HEK293 (cell line): ENCODE results near the gene CRTAC1.
A peak's percentile ranks its signal among the peaks of the same experiment; 100 is the strongest.

Experiments used
- CTCF ChIA-PET: fragments of 350-600 bp; formaldehyde crosslinking; extraction: SDS; loops from one replicate; lab custom pipeline; 2021; ENCODE audit warnings: antibody characterized with exemption; lab: Yijun Ruan, JAX
- POLR2A ChIA-PET: fragments of 300-600 bp; formaldehyde crosslinking; extraction: SDS; loops from one replicate; lab custom pipeline; 2020; ENCODE audit warnings: antibody characterized with exemption, inconsistent platforms; lab: Yijun Ruan, JAX
- H3K27ac ChIP-seq: fragments of 200-500 bp; sonication (Bioruptor generic); 2 replicates; pipeline ENCODE4 v1.5.1; 2014; ENCODE audit warnings: low read depth, low read length, control low read depth, inconsistent platforms; ENCODE audit errors: extremely low read depth
- H3K36me3 ChIP-seq, 2 experiments: fragments of 200-500 bp in 1 of 2; sonication (Bioruptor generic) in 1 of 2; 1 replicate in 1 of 2; 2 replicates in 1 of 2; pipeline ENCODE4 v1.5.1; 2014 to 2017; ENCODE audit warnings: inconsistent platforms in 2 of 2, low read length in 2 of 2; ENCODE audit not compliant: control insufficient read depth in 2 of 2, insufficient read depth in 1 of 2
- H3K4me1 ChIP-seq: fragments of 200-500 bp; sonication (Bioruptor generic); 2 replicates; pipeline ENCODE4 v1.5.1; 2014; ENCODE audit warnings: mild to moderate bottlenecking, low read length, inconsistent platforms; ENCODE audit not compliant: control insufficient read depth, insufficient read depth
- H3K4me3 ChIP-seq: 2 replicates; pipeline ENCODE4 v1.5.1; 2011; ENCODE audit warnings: low read depth, mild to moderate bottlenecking, control low read depth, low read length, moderate library complexity
- H3K9me3 ChIP-seq: fragments of 200-500 bp; sonication (Bioruptor generic); 2 replicates; pipeline ENCODE4 v1.5.1; 2014; ENCODE audit warnings: low read depth, low read length, inconsistent platforms; ENCODE audit not compliant: control insufficient read depth, insufficient read depth
- ELK4 ChIP-seq: IDR thresholded peaks from 2 replicates; pipeline ENCODE4 v1.6.1; 2011; ENCODE audit warnings: mild to moderate bottlenecking, low read depth, low read length, borderline replicate concordance
- KLF1 ChIP-seq: fragments of 450-650 bp; formaldehyde crosslinking; IDR thresholded peaks from 2 replicates; pipeline ENCODE4 v1.5.1; 2016; ENCODE audit warnings: missing biosample characterization, missing genetic modification characterization
- MEIS1 ChIP-seq: sonication (generic); formaldehyde crosslinking; IDR thresholded peaks from 2 replicates; pipeline ENCODE4 v1.8.1; 2022; ENCODE audit warnings: missing genetic modification reagents, mild to moderate bottlenecking, borderline replicate concordance
- PRDM1 ChIP-seq: fragments of 450-650 bp; formaldehyde crosslinking; IDR thresholded peaks from 2 replicates; pipeline ENCODE4; 2016; ENCODE audit warnings: missing biosample characterization, missing genetic modification characterization
- ZBTB49 ChIP-seq: fragments of 450-650 bp; formaldehyde crosslinking; IDR thresholded peaks from 2 replicates; pipeline ENCODE4 v1.5.1; 2016; ENCODE audit warnings: missing biosample characterization, missing genetic modification characterization, low read depth
- ZBTB7A ChIP-seq: fragments of 450-650 bp; formaldehyde crosslinking; IDR thresholded peaks from 2 replicates; pipeline ENCODE4 v1.5.1; 2016; ENCODE audit warnings: low read depth, missing biosample characterization, missing genetic modification characterization
- ZNF148 ChIP-seq: fragments of 450-650 bp; formaldehyde crosslinking; IDR thresholded peaks from 2 replicates; pipeline ENCODE4 v1.5.0; 2017; ENCODE audit warnings: missing biosample characterization, missing genetic modification characterization, borderline replicate concordance
- ZNF169 ChIP-seq: fragments of 450-650 bp; formaldehyde crosslinking; IDR thresholded peaks from 2 replicates; pipeline ENCODE4 v1.5.1; 2016; ENCODE audit warnings: missing biosample characterization, missing genetic modification characterization
- ZNF24 ChIP-seq: fragments of 450-650 bp; formaldehyde crosslinking; IDR thresholded peaks from 2 replicates; pipeline ENCODE4 v1.5.1; 2016; ENCODE audit warnings: missing biosample characterization, missing genetic modification characterization
- ZNF266 ChIP-seq: fragments of 450-650 bp; formaldehyde crosslinking; IDR thresholded peaks from 2 replicates; pipeline ENCODE4 v1.5.1; 2016; ENCODE audit warnings: missing biosample characterization, missing genetic modification characterization, low read depth
- ZNF513 ChIP-seq: fragments of 450-650 bp; IDR thresholded peaks from 2 replicates; pipeline ENCODE4 v1.5.1; 2018; ENCODE audit warnings: missing biosample characterization, missing genetic modification characterization
- ZNF621 ChIP-seq: fragments of 450-650 bp; formaldehyde crosslinking; IDR thresholded peaks from 2 replicates; pipeline ENCODE4 v1.5.1; 2017; ENCODE audit warnings: missing biosample characterization, missing genetic modification characterization
- ZNF623 ChIP-seq: fragments of 450-650 bp; formaldehyde crosslinking; IDR thresholded peaks from 2 replicates; pipeline ENCODE4 v1.5.1; 2016; ENCODE audit warnings: missing biosample characterization, missing genetic modification characterization
- ZNF704 ChIP-seq: fragments of 450-650 bp; formaldehyde crosslinking; IDR thresholded peaks from 2 replicates; pipeline ENCODE4 v1.5.1; 2016; ENCODE audit warnings: missing biosample characterization, missing genetic modification characterization
- ZNF747 ChIP-seq: fragments of 450-650 bp; formaldehyde crosslinking; IDR thresholded peaks from 2 replicates; pipeline ENCODE4 v1.5.1; 2016; ENCODE audit warnings: missing biosample characterization, missing genetic modification characterization
- ZSCAN23 ChIP-seq: fragments of 450-650 bp; formaldehyde crosslinking; IDR thresholded peaks from 2 replicates; pipeline ENCODE4 v1.5.1; 2016; ENCODE audit warnings: missing biosample characterization, missing genetic modification characterization

Gene CRTAC1

GRCh38 chr10:98013122-98013521, 17.3 kb downstream of the CRTAC1 start:
- ChIA-PET POLR2A (interaction anchor here (1.4 kb wide), 1 partner anchor 17 kb away, joined by 3 read pairs; the partner anchor contains the start of gene CRTAC1), CTCF (interaction anchor here (0.6 to 2.1 kb wide), 6 partner anchors 13 to 106 kb away, joined by 3 to 10 read pairs (median 4); no protein-coding TSS in a partner anchor)
- TF ChIP-seq ZNF24, result no peak
- no peak for TF ChIP-seq ZNF513 (tag by site-specific recombination)
- TF ChIP-seq ZNF266 (tag by site-specific recombination), result no peak
- no peak for TF ChIP-seq ZNF623 (tag by site-specific recombination)
- TF ChIP-seq ZNF621, result no peak
- TF ChIP-seq ZBTB7A (tag by site-specific recombination), result no peak
- no peak for TF ChIP-seq ZNF747 (tag by site-specific recombination)
- H3K27ac ChIP-seq, result no peak overlapping the region
- H3K9me3 ChIP-seq, result no peaks in the 10 kb centered on the region
- no peaks in the 10 kb centered on the region for H3K4me1 ChIP-seq
- no peaks in the 10 kb centered on the region for H3K36me3 ChIP-seq
- no peak overlapping the region for H3K4me3 ChIP-seq

GRCh38 chr10:98012644-98013043, 17.8 kb downstream of the CRTAC1 start:
- Histone ChIP-seq H3K4me3 (no peak overlapping the region), H3K9me3 (no peaks in the 10 kb centered on the region), H3K27ac (no peak overlapping the region)
- TF ChIP-seq KLF1 (tag by site-specific recombination) (0 out of 2 replicates have a peak, but pooled peaks have one; percentile 19), ZNF704 (tag by site-specific recombination) (no peak)
- TF ChIP-seq, all 188 proteins: peak for 1
- no peaks in the 10 kb centered on the region for H3K4me1 ChIP-seq
- H3K36me3 ChIP-seq, result no peaks in the 10 kb centered on the region
- ChIA-PET CTCF (interaction anchor here (0.6 to 2.1 kb wide), 5 partner anchors 13 to 69 kb away, joined by 3 to 10 read pairs (median 3); no protein-coding TSS in a partner anchor), POLR2A (no interaction called here)

GRCh38 chr10:98010939-98011685, 19.3 kb downstream of the CRTAC1 start:
- Histone ChIP-seq H3K4me3 (no peak overlapping the region), H3K27ac (no peak overlapping the region), H3K9me3 (no peaks in the 10 kb centered on the region), H3K36me3 (no peaks in the 10 kb centered on the region), H3K4me1 (no peaks in the 10 kb centered on the region)
- POLR2A ChIA-PET, result no interaction called here
- no peak for TF ChIP-seq ZNF169 (tag by site-specific recombination)
- no peak for TF ChIP-seq PRDM1
- no peak for TF ChIP-seq MEIS1 (CRISPR knock-in tag)
- TF ChIP-seq ZBTB49, result no peak
- TF ChIP-seq ZSCAN23 (tag by site-specific recombination), result no peak
- TF ChIP-seq ELK4, result no peak
- TF ChIP-seq ZNF148 (tag by site-specific recombination), result no peak
- CTCF ChIA-PET, result interaction anchor here (1.2 to 1.3 kb wide), 2 partner anchors 18 to 34 kb away, joined by 6 read pairs; no protein-coding TSS in a partner anchor
